A549 (cell line): ENCODE measurements around the gene TMEM126B. TPM values are rescaled to one million over a fixed set of nuclear protein-coding genes. Genes with fewer than 3 reads are reported as not detected.
A peak's percentile ranks its signal among the peaks of the same experiment; 100 is the strongest.

Experiments
- ATAC-seq, 2 experiments: fragments of 200-7000 bp in 1 of 2; fragments of >200 bp in 1 of 2; cut with Nextera tagmentation in 1 of 2; cut with Tn5 transposase in 1 of 2; 3 replicates each; pipeline versions ENCODE4 v1.8.0 to v1.9.1; 2018 to 2020; ENCODE audit warnings: mild to moderate bottlenecking in 1 of 2, moderate library complexity in 1 of 2
- CTCF ChIA-PET: fragments of 300-600 bp; sonication (Branson Sonifier 250); formaldehyde crosslinking; extraction: SDS; loops from one replicate; lab custom pipeline; 2021; ENCODE audit warnings: antibody characterized with exemption, inconsistent platforms; lab: Yijun Ruan, JAX
- POLR2A ChIA-PET: fragments of 350-600 bp; formaldehyde crosslinking; extraction: SDS; loops from one replicate; lab custom pipeline; 2021; ENCODE audit warnings: antibody characterized with exemption, inconsistent platforms; lab: Yijun Ruan, JAX
- DNase-seq, 2 experiments: peaks; one replicate each; pipeline versions ENCODE4 v3.0.0 to v3.0.0-alpha.2; 2011 to 2016; ENCODE audit warnings: low read depth in 1 of 2, low spot score in 1 of 2
- FAIRE-seq: peaks from 2 replicates; lab custom pipeline; 2011; peaks lifted over from hg19 to GRCh38; lab: Jason Lieb, UNC
- H3K27ac ChIP-seq, 2 experiments: fragments of >200 bp; sonication (Bioruptor Twin); formaldehyde crosslinking; 3 replicates each; pipeline ENCODE4 v1.5.1; 2016 to 2017
- H3K4me1 ChIP-seq: fragments of >200 bp; sonication (Bioruptor Twin); formaldehyde crosslinking; 3 replicates; pipeline ENCODE4 v1.6.1; 2016
- H3K4me2 ChIP-seq: fragments of >200 bp; sonication (Bioruptor Twin); formaldehyde crosslinking; 3 replicates; pipeline ENCODE4 v1.6.1; 2016
- H3K4me3 ChIP-seq: fragments of >200 bp; sonication (Bioruptor Twin); formaldehyde crosslinking; 3 replicates; pipeline ENCODE4 v1.5.1; 2016
- H3K9me3 ChIP-seq: fragments of >200 bp; sonication (Bioruptor Twin); formaldehyde crosslinking; 3 replicates; pipeline ENCODE4 v1.6.1; 2016
- CBX8 ChIP-seq: fragments of 200-600 bp; sonication (generic); IDR thresholded peaks from 2 replicates; pipeline ENCODE4 v1.6.1; 2016
- CEBPB ChIP-seq, 2 experiments: fragments of >200 bp in 1 of 2; sonication (Bioruptor Twin) in 1 of 2; formaldehyde crosslinking in 1 of 2; IDR thresholded peaks; 2 replicates each; pipeline ENCODE4 v1.6.1; 2012 to 2016
- ELK1 ChIP-seq: fragments of 150-350 bp; IDR thresholded peaks from 2 replicates; pipeline ENCODE4 v1.6.1; 2014; ENCODE audit warnings: low read depth, mild to moderate bottlenecking, low read length
- GATA3 ChIP-seq: IDR thresholded peaks from 2 replicates; pipeline ENCODE4 v1.6.1; 2012; ENCODE audit warnings: borderline replicate concordance
- HOXB5 ChIP-seq: fragments of 250-450 bp; sonication (Bioruptor Pico); IDR thresholded peaks from 2 replicates; pipeline ENCODE4 v1.5.0; 2020; ENCODE audit warnings: mild to moderate bottlenecking, moderate library complexity
- KDM1A ChIP-seq: fragments of 200-600 bp; sonication (generic); IDR thresholded peaks from 2 replicates; pipeline ENCODE4 v1.6.1; 2016; ENCODE audit warnings: low read depth, mild to moderate bottlenecking
- MAFK ChIP-seq: fragments of 450-650 bp; IDR thresholded peaks from 2 replicates; pipeline ENCODE4 v1.6.1; 2014; ENCODE audit not compliant: partially characterized antibody
- MYC ChIP-seq: IDR thresholded peaks from 2 replicates; pipeline ENCODE4 v1.6.1; 2012; ENCODE audit warnings: mild to moderate bottlenecking, inconsistent platforms, low read length, improper control_type of control experiment, borderline replicate concordance
- NR3C1 ChIP-seq: fragments of >200 bp; sonication (Bioruptor Twin); formaldehyde crosslinking; IDR thresholded peaks from 3 replicates; pipeline ENCODE4 v1.6.1; 2017
- POLR2A ChIP-seq: IDR thresholded peaks from 2 replicates; pipeline ENCODE4 v1.6.1; 2012; ENCODE audit warnings: mild to moderate bottlenecking, low read length
- POLR2AphosphoS2 ChIP-seq: conservative IDR thresholded peaks from 2 replicates; pipeline ENCODE4 v1.6.1; 2012; ENCODE audit warnings: low read length, improper control_type of control experiment, inconsistent platforms
- RAD21 ChIP-seq, 2 experiments: fragments of >200 bp in 1 of 2; sonication (Bioruptor Twin) in 1 of 2; formaldehyde crosslinking in 1 of 2; IDR thresholded peaks in 1 of 2; conservative IDR thresholded peaks in 1 of 2; 2 replicates in 1 of 2; 3 replicates in 1 of 2; pipeline ENCODE4 v1.6.1; 2012 to 2018; ENCODE audit warnings: inconsistent platforms in 1 of 2
- RARB ChIP-seq: fragments of 250-450 bp; sonication (Bioruptor Pico); IDR thresholded peaks from 2 replicates; pipeline ENCODE4 v1.8.0; 2021; ENCODE audit warnings: mild to moderate bottlenecking, moderate library complexity
- RCOR1 ChIP-seq: fragments of 150-350 bp; IDR thresholded peaks from 2 replicates; pipeline ENCODE4 v1.6.1; 2014; ENCODE audit warnings: antibody characterized with exemption, low read length, low read depth
- RNF2 ChIP-seq: fragments of 200-600 bp; sonication (generic); IDR thresholded peaks from 2 replicates; pipeline ENCODE4 v1.6.1; 2016; ENCODE audit warnings: low read depth, mild to moderate bottlenecking, antibody characterized with exemption, moderate library complexity, borderline replicate concordance
- SMC3 ChIP-seq: fragments of >200 bp; sonication (Bioruptor Twin); formaldehyde crosslinking; IDR thresholded peaks from 3 replicates; pipeline ENCODE4 v1.6.1; 2018; ENCODE audit warnings: inconsistent platforms
- TP53 ChIP-seq: fragments of 250-450 bp; sonication (Bioruptor Pico); IDR thresholded peaks from 2 replicates; pipeline ENCODE4 v1.5.0; 2021; ENCODE audit warnings: mild to moderate bottlenecking, moderate library complexity
- ZFP36 ChIP-seq: fragments of 450-650 bp; IDR thresholded peaks from 2 replicates; pipeline ENCODE4 v1.6.1; 2014; ENCODE audit warnings: borderline replicate concordance; ENCODE audit not compliant: partially characterized antibody
- WGBS: methylation state at CpG from one replicate; pipeline ENCODE4 v1.1.6; 2017; ENCODE audit errors: missing lambda C conversion rate; 5-methylcytosine and 5-hydroxymethylcytosine counted together
- polyA plus RNA-seq, 4 experiments: library from polyadenylated mRNA; depleted of rRNA in 3 of 4; stranded (reverse); fragments of >200 nt; fragmentation: RNase III in 1 of 4; extraction: RNeasy Plus Mini Kit Qiagen cat#74134 plus additional on column Dnase treatment in 1 of 4; gene quantifications; 2 replicates in 3 of 4; 3 replicates in 1 of 4; pipeline ENCODE4 v1.2.3, GENCODE V29; 2011 to 2017
- TF ChIP-seq, protein P1 (sequence below): fragments of >200 bp; sonication (Bioruptor Twin); formaldehyde crosslinking; IDR thresholded peaks from 3 replicates; pipeline ENCODE4 v1.6.1; 2016
- TF ChIP-seq, protein P2 (sequence below): fragments of >200 bp; sonication (Bioruptor Twin); formaldehyde crosslinking; IDR thresholded peaks from 3 replicates; pipeline ENCODE4 v1.5.1; 2016
- TF ChIP-seq, protein P3 (sequence below): IDR thresholded peaks from 2 replicates; pipeline ENCODE4 v1.6.1; 2012; ENCODE audit warnings: low read depth, borderline replicate concordance

Gene TMEM126B
- polyA plus RNA-seq, 2 of the 4 experiments (the other 2 are of a cell fraction): 82.4 to 114 TPM

- peak; percentile 49 to 68; a peak in 3 of 6 replicates for ATAC-seq
- POLR2A ChIA-PET: no interaction called here
- Histone ChIP-seq H3K9me3 (no peaks in the 10 kb centered on the region), H3K4me3 (no peak overlapping the region), H3K27ac (no peak overlapping the region), H3K4me1 (no peaks in the 10 kb centered on the region), H3K4me2 (no peak overlapping the region)
- CTCF ChIA-PET: interaction anchor here (0.7 to 1.7 kb wide), 7 partner anchors 11 to 840 kb away, joined by 3 to 4 read pairs (median 3); partner anchors contain the start of gene CCDC83
- peak; percentile 41 to 62 for DNase-seq
- no peak for FAIRE-seq
- peak; percentile 76 for TF ChIP-seq SMC3
- TF ChIP-seq, protein P1, sequence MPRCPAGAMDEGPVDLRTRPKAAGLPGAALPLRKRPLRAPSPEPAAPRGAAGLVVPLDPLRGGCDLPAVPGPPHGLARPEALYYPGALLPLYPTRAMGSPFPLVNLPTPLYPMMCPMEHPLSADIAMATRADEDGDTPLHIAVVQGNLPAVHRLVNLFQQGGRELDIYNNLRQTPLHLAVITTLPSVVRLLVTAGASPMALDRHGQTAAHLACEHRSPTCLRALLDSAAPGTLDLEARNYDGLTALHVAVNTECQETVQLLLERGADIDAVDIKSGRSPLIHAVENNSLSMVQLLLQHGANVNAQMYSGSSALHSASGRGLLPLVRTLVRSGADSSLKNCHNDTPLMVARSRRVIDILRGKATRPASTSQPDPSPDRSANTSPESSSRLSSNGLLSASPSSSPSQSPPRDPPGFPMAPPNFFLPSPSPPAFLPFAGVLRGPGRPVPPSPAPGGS: no peak
- TF ChIP-seq CBX8: no peak
- TF ChIP-seq KDM1A: no peak
- TF ChIP-seq, protein P2, sequence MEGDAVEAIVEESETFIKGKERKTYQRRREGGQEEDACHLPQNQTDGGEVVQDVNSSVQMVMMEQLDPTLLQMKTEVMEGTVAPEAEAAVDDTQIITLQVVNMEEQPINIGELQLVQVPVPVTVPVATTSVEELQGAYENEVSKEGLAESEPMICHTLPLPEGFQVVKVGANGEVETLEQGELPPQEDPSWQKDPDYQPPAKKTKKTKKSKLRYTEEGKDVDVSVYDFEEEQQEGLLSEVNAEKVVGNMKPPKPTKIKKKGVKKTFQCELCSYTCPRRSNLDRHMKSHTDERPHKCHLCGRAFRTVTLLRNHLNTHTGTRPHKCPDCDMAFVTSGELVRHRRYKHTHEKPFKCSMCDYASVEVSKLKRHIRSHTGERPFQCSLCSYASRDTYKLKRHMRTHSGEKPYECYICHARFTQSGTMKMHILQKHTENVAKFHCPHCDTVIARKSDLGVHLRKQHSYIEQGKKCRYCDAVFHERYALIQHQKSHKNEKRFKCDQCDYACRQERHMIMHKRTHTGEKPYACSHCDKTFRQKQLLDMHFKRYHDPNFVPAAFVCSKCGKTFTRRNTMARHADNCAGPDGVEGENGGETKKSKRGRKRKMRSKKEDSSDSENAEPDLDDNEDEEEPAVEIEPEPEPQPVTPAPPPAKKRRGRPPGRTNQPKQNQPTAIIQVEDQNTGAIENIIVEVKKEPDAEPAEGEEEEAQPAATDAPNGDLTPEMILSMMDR: peak; percentile 84
- TF ChIP-seq RAD21 (conservative IDR thresholded peaks at IDR 0.05 in 1 of 2, IDR thresholded peaks at IDR 0.05 in 1 of 2): peak; percentile 91 to 93
- no peak for TF ChIP-seq MYC
- no peak for TF ChIP-seq RNF2
- TF ChIP-seq MAFK: peak; percentile 90
- no peak for TF ChIP-seq NR3C1
- no peak for TF ChIP-seq POLR2A
Measured at GRCh38 chr11:85595285-85595884, 33.0 kb upstream of the TMEM126B start.

GRCh38 chr11:85596886-85597285 is 31.5 kb upstream of the TMEM126B start:
- POLR2A ChIA-PET: interaction anchor here (0.5 kb wide), 1 partner anchor 229 kb away, joined by 3 read pairs; no protein-coding TSS in a partner anchor
- ATAC-seq (no peak), DNase-seq (no peak), FAIRE-seq (no peak)
- 24% methylated on average over 2 of the region's 2 CpGs for WGBS
- Histone ChIP-seq H3K4me1 (no peaks in the 10 kb centered on the region), H3K4me3 (no peak overlapping the region), H3K9me3 (no peaks in the 10 kb centered on the region), H3K27ac (no peak overlapping the region), H3K4me2 (no peak overlapping the region)
- no peak for TF ChIP-seq CBX8
- TF ChIP-seq, protein P2: no peak
- TF ChIP-seq RCOR1: no peak
- no peak for TF ChIP-seq GATA3
- TF ChIP-seq TP53: no peak
- no peak for TF ChIP-seq CEBPB (IDR thresholded peaks at IDR 0.05)
- TF ChIP-seq POLR2AphosphoS2: no peak
- no peak for TF ChIP-seq POLR2A
- no peak for TF ChIP-seq HOXB5 (CRISPR knock-in tag)
- no peak for TF ChIP-seq ZFP36
- no peak for TF ChIP-seq ELK1
- TF ChIP-seq, protein P3, sequence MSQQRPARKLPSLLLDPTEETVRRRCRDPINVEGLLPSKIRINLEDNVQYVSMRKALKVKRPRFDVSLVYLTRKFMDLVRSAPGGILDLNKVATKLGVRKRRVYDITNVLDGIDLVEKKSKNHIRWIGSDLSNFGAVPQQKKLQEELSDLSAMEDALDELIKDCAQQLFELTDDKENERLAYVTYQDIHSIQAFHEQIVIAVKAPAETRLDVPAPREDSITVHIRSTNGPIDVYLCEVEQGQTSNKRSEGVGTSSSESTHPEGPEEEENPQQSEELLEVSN: no peak
- no peak for TF ChIP-seq NR3C1
- TF ChIP-seq RARB: no peak
- CTCF ChIA-PET: interaction anchor here (0.6 to 1.7 kb wide), 4 partner anchors 19 to 1061 kb away, joined by 3 to 4 read pairs (median 3); partner anchors contain the start of gene CCDC83
